Neural crest cell (in vitro differentiated cells): Measurements from ENCODE around the gene MICB. TPM values are rescaled to one million over a fixed set of nuclear protein-coding genes. Genes with fewer than 3 reads are reported as not detected.

Experiments used
- DNase-seq: peaks from one replicate; pipeline ENCODE4 v3.0.0; 2021; ENCODE audit warnings: low read depth, mixed read lengths, low spot score
- H3K27ac Mint-ChIP-seq: one replicate; pipeline ENCODE4 v1.8.0; 2021; ENCODE audit warnings: mild to moderate bottlenecking, mixed read lengths; ENCODE audit not compliant: unreplicated experiment
- H3K27me3 Mint-ChIP-seq: 2 replicates; pipeline ENCODE4 v1.8.0; 2021; ENCODE audit warnings: low read depth, mild to moderate bottlenecking, mixed read lengths
- H3K36me3 Mint-ChIP-seq: 2 replicates; pipeline ENCODE4 v1.8.0; 2021; ENCODE audit warnings: low read depth, mild to moderate bottlenecking, mixed read lengths
- H3K4me1 Mint-ChIP-seq: 2 replicates; pipeline ENCODE4 v1.8.0; 2021; ENCODE audit warnings: mixed read lengths
- H3K4me3 Mint-ChIP-seq: one replicate; pipeline ENCODE4 v1.8.0; 2021; ENCODE audit warnings: mild to moderate bottlenecking, mixed read lengths
- H3K9me3 Mint-ChIP-seq: 2 replicates; pipeline ENCODE4 v1.8.0; 2021; ENCODE audit warnings: mixed read lengths
- total RNA-seq: library from RNA; stranded (reverse); gene quantifications from 2 replicates; pipeline ENCODE4 v1.2.1, GENCODE V29; 2021
- TF ChIP-seq, protein P1 (sequence below): fragments of 200-600 bp; sonication (generic); conservative IDR thresholded peaks from 2 replicates; pipeline ENCODE4 v1.5.0; 2021; ENCODE audit warnings: antibody characterized with exemption, mild to moderate bottlenecking

Gene MICB
- total RNA-seq, 1 donor from 2014 or later: 0.61 TPM

DNA sequence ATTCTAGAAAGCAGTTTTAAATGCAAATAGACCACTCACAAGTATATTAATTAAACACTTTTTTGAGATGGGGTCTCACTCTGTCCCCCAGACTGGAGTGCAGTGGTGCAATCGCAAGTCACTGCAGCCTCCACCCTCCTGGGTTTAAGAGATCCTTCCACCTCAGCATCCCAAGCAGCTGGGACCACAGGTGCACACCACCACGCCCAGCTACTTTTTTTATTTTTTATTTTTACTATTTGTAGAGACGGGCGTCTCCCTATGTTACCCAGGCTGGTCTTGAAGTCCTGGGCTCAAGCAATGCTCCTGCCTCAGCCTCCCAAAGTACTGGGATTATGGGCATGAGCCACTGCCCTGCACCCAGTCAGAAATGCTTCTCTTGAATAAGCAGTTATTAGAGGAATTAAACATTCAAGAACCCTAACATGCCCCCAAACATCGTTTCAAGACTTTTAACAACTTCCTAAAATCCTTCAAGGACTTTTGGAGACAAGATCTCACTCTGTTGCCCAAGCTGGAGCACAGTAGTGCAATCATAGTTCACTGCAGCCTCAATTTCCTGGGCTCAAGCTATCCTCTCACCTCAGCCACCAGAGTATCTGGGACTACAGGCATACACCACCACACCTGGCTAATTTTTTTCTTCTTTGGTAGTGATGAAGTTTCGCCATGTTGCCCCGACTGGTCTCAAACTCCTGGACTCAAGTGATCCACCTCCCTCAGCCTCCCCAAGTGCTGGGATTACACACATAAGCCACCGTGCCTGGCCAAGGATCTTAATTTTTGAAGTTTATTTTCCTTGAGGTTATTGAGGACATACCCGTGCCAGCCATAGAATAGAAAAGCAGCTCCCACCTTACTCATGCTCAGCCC is 34.1 kb downstream of the MICB start:
- Mint-ChIP-seq H3K4me3 (peak overlapping the region; percentile 11), H3K9me3 (no peaks in the 10 kb centered on the region), H3K27ac (no peak overlapping the region), H3K27me3 (peaks cover 9% of the 10 kb centered on the region), H3K36me3 (peaks cover 49% of the 10 kb centered on the region), H3K4me1 (peaks cover 36% of the 10 kb centered on the region)
- no peak for DNase-seq
- TF ChIP-seq, protein P1, sequence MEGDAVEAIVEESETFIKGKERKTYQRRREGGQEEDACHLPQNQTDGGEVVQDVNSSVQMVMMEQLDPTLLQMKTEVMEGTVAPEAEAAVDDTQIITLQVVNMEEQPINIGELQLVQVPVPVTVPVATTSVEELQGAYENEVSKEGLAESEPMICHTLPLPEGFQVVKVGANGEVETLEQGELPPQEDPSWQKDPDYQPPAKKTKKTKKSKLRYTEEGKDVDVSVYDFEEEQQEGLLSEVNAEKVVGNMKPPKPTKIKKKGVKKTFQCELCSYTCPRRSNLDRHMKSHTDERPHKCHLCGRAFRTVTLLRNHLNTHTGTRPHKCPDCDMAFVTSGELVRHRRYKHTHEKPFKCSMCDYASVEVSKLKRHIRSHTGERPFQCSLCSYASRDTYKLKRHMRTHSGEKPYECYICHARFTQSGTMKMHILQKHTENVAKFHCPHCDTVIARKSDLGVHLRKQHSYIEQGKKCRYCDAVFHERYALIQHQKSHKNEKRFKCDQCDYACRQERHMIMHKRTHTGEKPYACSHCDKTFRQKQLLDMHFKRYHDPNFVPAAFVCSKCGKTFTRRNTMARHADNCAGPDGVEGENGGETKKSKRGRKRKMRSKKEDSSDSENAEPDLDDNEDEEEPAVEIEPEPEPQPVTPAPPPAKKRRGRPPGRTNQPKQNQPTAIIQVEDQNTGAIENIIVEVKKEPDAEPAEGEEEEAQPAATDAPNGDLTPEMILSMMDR: no peak

DNA sequence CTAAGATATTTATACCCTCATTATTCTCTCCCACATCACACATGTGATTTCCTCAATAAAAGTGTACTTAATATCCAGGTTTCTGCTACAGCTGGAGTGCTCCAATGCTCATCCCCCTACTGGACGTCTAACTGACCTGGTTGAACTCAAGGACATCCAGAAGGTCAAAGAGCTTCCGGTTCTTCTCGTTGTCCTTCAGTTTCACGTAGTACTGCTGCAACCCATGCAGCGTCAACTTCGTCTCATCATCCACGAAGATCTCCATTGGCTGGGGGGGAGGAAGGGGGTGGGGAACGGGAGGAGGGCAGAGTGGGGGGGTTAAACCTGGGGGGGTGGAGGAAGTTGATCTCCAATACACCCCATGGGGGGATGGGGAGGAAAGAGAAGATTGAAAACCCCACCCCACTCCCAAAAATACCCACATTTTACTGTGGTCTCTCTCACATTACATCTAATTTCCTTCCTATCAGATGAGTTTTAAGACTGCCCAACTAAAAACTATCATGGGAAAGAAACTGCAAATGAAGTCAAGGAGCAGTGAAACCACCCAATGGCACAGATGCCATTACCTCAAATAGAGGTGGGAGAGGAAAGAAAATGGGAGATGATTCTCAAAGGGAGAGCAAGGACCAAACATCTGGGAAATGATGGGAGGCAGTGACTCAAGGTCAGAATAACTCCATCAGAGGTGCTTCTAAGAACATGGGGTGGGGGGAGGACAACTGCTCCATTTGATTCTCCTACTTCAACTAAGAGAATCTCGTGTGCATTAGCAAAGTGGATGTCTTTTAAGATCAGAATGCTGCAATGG is 34.9 kb downstream of the MICB start:
- no peak overlapping the region for H3K27ac Mint-ChIP-seq

DNA sequence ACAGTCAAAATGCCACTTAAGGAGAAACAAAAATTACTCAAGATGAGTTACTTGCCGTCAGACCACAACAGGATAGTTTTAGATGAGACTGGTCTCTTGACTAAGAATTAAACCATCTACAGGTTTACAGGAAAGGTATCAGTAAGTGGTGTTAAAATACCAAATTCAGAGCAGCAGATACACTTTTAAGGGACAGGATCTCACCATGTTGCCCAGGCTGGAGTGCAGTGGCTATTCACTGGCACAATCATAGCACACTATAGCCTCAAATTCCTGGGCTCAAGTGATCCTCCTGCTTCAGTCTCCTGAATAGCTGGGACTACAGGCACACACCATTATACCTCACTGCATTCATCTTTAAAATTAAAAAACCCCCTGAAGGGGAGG is 35.5 kb downstream of the MICB start:
- no peak for DNase-seq
- no peak overlapping the region for H3K27ac Mint-ChIP-seq
- peaks cover 49% of the 10 kb centered on the region for H3K36me3 Mint-ChIP-seq
- H3K4me1 Mint-ChIP-seq: peaks cover 35% of the 10 kb centered on the region
- TF ChIP-seq, protein P1: no peak
- no peaks in the 10 kb centered on the region for H3K9me3 Mint-ChIP-seq
- peak overlapping the region; percentile 22 for H3K4me3 Mint-ChIP-seq
- peaks cover 2% of the 10 kb centered on the region for H3K27me3 Mint-ChIP-seq

More for the DNA sequence above, 34.9 kb downstream of the MICB start:
- TF ChIP-seq, protein P1: no peak
- no peak for DNase-seq
- H3K27me3 Mint-ChIP-seq: peaks cover 6% of the 10 kb centered on the region
- H3K4me1 Mint-ChIP-seq: peaks cover 36% of the 10 kb centered on the region
- peak overlapping the region; percentile 22 for H3K4me3 Mint-ChIP-seq
- peaks cover 49% of the 10 kb centered on the region for H3K36me3 Mint-ChIP-seq
- no peaks in the 10 kb centered on the region for H3K9me3 Mint-ChIP-seq

DNA sequence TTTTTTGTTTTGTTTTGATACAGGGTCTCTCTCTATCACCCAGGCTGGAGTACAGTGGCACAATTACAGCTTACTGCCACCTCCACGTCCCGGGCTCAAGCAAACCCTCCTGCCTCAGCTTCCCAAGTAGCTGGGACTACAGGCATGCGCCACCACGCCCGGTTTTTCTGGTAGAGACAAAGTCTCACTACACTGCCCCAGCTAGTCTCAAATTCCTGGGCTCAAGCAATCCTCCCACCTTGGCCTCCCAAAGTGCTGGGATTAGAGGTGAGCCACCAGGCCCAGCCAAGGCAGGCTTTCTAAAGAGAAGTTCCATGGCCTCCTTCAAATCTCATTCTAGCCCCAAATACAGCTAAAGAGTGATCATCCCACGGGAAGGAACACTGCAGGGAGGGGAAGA is 36.1 kb downstream of the MICB start:
- peaks cover 53% of the 10 kb centered on the region for H3K36me3 Mint-ChIP-seq
- no peaks in the 10 kb centered on the region for H3K9me3 Mint-ChIP-seq
- no peak overlapping the region for H3K27ac Mint-ChIP-seq
- TF ChIP-seq, protein P1: no peak
- peak overlapping the region; percentile 62 for H3K4me3 Mint-ChIP-seq
- no peak for DNase-seq
- H3K27me3 Mint-ChIP-seq: no peaks in the 10 kb centered on the region
- H3K4me1 Mint-ChIP-seq: peaks cover 39% of the 10 kb centered on the region

DNA sequence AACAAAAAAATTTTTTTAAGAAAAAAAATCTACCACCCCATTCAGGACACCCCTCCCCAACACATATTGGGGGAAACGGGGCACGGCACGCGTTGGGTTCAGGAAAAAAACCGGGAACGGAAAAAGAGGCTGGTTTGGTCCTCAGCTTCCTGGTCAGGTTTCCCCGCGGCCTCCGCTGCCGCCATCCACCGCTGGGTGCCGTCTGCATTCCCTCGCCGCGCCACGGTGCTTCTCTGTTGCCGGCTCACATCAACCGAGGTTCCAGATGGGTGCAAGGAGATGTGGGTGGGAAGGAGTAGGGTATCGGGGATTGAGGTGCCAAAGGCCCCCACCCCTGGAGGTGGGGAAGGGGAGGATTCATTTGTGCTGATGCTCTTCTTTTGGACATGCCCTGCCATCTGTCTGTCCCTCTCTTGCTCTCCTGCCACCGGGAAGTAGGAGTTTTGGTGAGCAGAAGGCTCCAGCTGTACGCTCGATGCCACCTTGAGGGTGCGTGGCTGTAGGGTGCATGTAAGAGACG is 36.6 kb downstream of the MICB start:
- TF ChIP-seq, protein P1: no peak
- Mint-ChIP-seq H3K36me3 (peaks cover 58% of the 10 kb centered on the region), H3K9me3 (no peaks in the 10 kb centered on the region), H3K4me1 (peaks cover 45% of the 10 kb centered on the region), H3K27me3 (no peaks in the 10 kb centered on the region), H3K4me3 (peak overlapping the region; percentile 65), H3K27ac (no peak overlapping the region)
- DNase-seq: no peak
